ENCODE data around the gene HYAL3. TPM values are rescaled to one million over a fixed set of nuclear protein-coding genes. Genes with fewer than 3 reads are reported as not detected.
"Not testable (repeated sequence)": the region's sequence is repeated elsewhere in the genome, so short reads cannot be mapped to it uniquely, and the experiment has no call there.

The HYAL3 gene
- total RNA-seq, 1 donor from 2014 or later, result 6.6 TPM

GRCh38 chr3:50314342-50314741 is 15.1 kb upstream of the HYAL3 start:
- DNase-seq, result no peak

DNA sequence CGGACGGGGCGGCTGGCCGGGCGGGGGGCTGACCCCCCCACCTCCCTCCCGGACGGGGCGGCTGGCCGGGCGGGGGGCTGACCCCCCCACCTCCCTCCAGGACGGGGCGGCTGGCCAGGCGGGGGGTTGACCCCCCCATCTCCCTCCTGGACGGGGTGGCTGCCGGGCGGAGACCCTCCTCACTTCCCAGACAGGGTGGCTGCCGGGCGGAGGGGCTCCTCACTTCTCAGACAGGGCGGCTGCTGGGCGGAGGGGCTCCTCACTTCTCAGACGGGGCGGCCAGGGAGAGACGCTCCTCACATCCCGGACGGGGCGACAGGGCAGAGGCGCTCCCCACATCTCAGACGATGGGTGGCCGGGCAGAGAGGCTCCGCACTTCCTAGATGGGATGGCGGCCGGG is 12.8 kb upstream of the HYAL3 start:
- DNase-seq, result not testable (repeated sequence)

GRCh38 chr3:50304601-50305000 is 5.4 kb upstream of the HYAL3 start:
- no peak for DNase-seq

DNA sequence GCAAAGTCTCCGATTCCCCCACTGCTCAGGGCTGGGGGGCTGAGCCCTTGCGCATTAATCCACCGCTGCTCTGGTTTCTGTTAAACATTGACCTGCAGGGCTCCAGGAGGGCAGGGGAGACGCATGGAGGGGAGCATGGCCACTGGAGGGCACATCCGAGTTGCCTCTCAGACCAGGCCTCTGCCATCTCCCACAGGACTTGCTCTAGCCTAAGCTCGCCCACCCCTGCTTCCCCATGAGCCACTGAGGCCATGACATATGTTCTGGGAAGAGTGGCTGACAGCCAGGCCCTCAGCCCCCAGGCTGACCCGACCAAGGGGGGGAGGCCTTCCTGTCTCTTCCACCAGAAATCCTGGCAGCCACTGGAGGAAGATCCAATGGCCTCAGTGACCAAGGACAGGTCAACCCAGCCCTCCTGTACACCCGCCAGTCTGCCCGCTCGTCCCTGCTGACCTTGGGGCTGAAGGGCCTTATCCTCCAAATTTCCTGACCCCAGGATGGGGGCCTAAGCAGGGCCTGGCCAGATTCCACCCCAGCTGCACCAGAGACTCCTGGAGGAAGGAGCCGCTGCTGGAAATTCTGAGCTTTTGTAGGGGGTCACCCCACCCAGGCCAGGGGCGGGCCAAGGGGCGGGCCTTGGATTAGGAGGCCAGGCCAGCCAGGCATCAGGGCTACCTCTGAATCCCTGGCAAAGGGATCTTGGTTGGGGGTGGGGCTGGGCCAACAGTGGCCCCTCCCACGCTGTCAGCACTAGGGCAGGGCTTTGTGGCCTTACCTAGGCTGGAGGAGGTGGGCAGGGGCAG is 4.0 kb upstream of the HYAL3 start, which contains the start of gene HYAL1:
HYAL1 (minus strand) TSS at position 562 of the 803 bp plus-strand sequence. CDS start 618 bp downstream, outside the sequence.
- DNase-seq, result no peak

GRCh38 chr3:50302095-50303012 is 3.1 kb upstream of the HYAL3 start:
- no peak for DNase-seq

GRCh38 chr3:50300681-50301254 is 1.6 kb upstream of the HYAL3 start:
- no peak for DNase-seq

GRCh38 chr3:50299929-50300680 is 900 bp upstream of the HYAL3 start:
- peak; percentile 64 for DNase-seq

DNA sequence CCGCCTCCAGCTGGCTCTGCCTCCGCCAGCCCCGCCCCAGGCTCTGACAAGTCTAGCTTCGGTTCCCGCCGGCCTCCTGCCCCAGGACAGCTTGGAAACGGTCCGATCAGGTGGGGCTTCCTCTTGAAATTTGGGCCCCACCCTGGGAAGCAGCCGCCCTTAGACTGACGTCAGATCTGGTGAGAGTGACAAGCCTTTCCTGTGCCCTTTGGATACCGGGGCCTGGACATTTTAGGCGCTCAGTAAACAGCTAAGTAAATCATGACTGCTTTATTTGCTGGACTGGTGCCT is 378 bp upstream of the HYAL3 start:
- DNase-seq, result no peak

- no peak for DNase-seq
Measured at GRCh38 chr3:50297896-50298725, 1.1 kb downstream of the HYAL3 start.

DNA sequence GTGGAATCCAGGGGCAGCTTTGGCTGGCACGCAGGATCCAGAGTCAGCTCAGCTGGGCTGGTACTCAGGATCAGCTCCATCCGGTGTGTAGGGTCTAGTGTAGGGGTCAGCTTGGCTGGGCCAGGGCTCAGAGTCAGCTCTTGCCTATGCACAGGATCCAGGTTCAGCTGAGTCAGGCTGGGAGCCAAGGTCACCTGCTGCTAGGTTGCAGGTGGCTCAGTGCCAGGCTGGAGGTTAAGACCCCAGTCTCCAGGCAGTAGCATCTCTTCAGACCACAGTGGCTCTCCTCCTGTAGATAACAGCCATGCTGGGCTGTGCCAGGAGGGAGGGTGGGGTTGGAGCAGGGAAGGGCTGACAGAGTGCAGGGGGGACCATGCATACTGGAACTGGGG is 1.8 kb downstream of the HYAL3 start:
- no peak for DNase-seq

GRCh38 chr3:50296721-50297383 is 2.4 kb downstream of the HYAL3 start:
- no peak for DNase-seq

GRCh38 chr3:50295553-50296431 is 3.4 kb downstream of the HYAL3 start:
- no peak for DNase-seq

DNA sequence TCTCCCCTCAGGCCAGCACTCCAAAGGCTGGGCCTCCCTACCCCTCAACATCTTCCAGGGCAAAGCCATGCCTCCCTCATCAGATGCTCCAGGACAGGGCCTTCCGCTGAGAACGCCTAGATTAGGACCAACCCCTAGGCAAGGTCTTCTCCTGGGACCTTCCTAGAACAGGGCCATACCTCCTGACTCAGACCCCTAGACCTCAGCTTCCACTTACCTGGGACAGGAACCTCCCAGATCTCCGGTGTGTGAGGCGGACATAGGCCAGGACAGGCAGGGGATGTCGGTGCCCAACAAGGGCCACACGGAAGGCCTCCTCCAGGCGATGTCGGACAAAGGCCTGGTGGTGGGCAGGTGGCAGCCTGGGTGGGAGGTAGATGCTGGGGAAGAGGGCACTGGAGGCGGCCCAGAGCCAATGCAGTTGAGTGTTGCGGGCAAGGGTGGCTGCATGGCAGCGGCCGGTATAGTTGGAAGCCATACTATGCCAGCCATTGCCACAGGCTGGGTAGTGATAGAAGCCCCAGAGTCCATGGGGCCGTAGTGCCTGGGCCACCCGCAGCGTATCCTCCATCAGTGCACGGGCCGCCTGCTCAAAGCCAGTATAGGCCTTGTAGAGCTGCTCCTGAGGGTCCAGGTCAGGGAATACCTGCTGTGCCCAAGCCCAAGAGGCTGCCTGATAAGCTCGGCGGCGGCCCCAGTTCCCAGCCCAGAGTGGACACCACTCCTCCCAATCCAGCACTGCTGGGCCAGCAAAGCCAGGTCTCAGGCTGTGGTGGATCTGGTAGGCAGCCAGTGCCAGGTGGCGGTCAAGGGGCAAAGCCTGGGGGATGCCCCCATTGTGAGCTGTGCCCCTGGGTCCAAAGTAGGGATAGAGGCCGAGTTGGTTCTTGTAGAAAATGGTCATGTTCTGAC is 4.5 kb downstream of the HYAL3 start:
- DNase-seq, result no peak

- DNase-seq, result no peak
Measured at GRCh38 chr3:50294089-50294488, 5.1 kb downstream of the HYAL3 start.

GRCh38 chr3:50293079-50293801 is 6.0 kb downstream of the HYAL3 start:
- no peak for DNase-seq

GRCh38 chr3:50292159-50293078 is 6.8 kb downstream of the HYAL3 start, which contains the start of gene IFRD2:
Gene IFRD2, minus strand, starts transcription at chr3:50292429. Its CDS starts 155 bp downstream, at chr3:50292274.
- DNase-seq, result peak; percentile 98

Data from occipital lobe (tissue), 2 donors.